Erythroblast (primary cell): ENCODE data around the gene TBK1.

Experiments
- GATA1 ChIP-seq: IDR thresholded peaks from 2 replicates; pipeline ENCODE4 v1.6.1; 2011; ENCODE audit warnings: low read depth, mild to moderate bottlenecking, control low read depth, low read length, moderate library complexity
- POLR2A ChIP-seq: IDR thresholded peaks from 2 replicates; pipeline ENCODE4 v1.6.1; 2011; ENCODE audit warnings: mild to moderate bottlenecking, low read length

DNA sequence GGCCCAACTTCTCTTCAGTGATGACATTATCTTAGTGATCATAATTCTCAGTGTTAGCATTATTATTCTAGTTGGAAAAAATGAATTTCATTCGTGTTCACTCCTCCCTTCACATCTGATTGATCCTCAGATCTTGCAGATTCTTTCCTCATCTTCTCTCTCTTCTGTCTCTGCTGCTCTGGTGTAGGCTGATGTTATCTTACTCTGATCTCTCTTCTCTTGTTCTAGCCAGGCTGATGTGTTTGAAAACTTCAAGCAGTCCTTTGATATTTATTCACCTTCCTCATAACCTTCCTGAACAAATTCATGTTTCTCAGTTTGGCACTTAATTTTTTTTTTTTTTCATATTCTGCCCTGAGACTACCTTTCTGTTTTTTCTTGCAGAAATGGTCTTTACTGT lies 5.6 kb upstream of the TBK1 start:
- TF ChIP-seq GATA1 (no peak), POLR2A (no peak)
